NCI-H2029 treated with DMSO at 0.1 percent for 48 hours (cell line): ENCODE measurements around the gene MND1.
"Not testable (repeated sequence)": the region's sequence is repeated elsewhere in the genome, so short reads cannot be mapped to it uniquely, and the experiment has no call there.

Experiments used
- DNase-seq: peaks from one replicate; lab custom pipeline; 2025; lab: John Stamatoyannopoulos, UW

Gene MND1

GRCh38 chr4:153440475-153440874, 96.0 kb downstream of the MND1 start:
- DNase-seq = no peak

GRCh38 chr4:153447175-153447905, 102.9 kb downstream of the MND1 start:
- no peak for DNase-seq

- DNase-seq = no peak
These were observed 103.7 kb downstream of the MND1 start for GRCh38 chr4:153448003-153448731.

DNA sequence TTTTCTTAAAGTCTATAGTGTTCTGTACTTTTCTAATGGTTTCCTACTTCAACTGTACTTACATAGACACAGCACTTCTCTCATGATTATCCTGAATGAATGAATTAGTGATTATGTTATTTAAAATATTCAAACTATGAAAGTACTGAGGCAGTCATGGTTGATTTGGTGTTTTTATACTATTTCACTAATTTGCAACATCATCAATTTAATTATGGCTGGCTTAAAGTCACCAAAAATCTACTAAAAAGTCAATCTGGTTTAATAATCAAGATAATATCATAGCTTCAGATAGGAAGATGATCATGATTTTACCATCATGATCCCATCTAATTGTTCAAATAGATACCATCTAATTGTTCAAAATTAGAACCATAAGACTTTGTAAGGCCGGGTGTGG, 104.8 kb downstream of the MND1 start:
- no peak for DNase-seq

DNA sequence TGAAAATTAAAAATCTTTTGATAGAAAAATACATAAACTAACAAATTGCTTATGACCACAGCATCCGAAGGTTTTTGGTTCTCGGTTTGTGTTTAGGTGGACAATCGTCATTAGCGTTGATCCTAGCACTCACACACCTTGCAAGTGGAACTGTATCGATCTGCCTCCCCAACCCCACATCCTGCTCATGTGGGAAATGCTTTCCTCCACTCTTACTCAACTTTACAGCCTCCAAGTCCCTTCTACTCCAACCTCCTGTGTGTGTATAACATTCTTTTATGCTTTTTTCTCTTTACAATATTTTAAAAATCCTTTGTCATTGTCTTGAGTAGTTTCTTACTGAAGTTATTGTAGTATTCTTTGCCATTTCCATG, 106.0 kb downstream of the MND1 start:
- DNase-seq = no peak

DNA sequence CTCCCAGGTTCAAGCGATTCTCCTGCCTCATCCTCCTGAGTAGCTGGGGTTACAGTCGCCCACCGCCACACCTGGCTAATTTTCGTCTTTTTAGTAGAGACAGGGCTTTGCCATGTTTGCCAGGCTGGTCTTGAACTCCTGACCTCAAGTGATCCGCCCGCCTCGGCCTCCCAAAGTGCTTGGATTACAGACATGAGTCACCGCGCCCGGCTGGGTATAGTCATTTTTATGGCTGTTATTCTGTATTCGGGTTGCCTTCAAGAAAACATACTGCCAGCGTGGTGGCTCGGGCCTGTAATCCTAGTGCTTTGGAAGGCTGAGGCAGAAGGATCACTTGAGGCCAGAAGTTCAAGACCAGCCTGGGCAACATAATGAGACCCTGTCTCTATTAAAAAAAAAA, 106.7 kb downstream of the MND1 start:
- not testable (repeated sequence) for DNase-seq

DNA sequence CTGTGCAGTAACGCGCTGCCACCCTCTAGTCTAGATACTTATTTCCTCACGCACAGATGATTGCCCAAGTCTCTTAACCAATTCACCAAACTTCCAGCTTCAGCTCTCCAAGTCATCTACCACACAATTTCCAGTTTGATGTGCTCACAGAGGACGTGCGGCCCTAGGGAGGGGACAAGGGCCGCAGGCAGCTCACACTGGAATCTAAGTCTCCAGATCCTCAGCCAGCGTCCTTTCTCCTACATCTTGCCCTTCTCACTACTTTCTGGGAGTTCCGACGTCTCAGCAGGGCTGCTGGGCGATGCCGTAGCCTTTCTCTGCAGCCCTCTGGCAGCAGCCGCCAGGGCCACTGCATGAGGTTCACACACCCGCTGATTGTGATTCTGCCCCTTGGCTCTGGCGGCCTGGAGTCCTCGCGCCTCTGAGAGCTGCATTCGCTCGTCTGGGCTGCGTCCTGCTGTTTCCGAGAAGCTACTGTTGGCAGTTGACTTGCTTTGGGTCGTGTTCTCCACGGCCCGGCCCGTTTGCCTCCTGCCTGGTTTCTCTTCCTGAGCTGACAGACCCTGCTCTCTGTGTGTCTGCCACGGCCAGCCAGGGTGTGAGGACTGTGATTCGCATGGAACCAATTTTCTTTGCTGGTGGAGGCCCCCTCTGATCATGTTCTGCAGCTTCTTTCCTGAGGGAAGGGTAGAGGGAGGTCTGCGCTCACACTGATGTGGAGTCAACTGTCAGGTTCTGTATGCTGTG, 107.6 kb downstream of the MND1 start:
- DNase-seq = no peak

GRCh38 chr4:153452658-153453378, 108.3 kb downstream of the MND1 start:
- DNase-seq = no peak

GRCh38 chr4:153453402-153453801, 108.9 kb downstream of the MND1 start:
- no peak for DNase-seq

GRCh38 chr4:153458969-153459368, 114.5 kb downstream of the MND1 start:
- DNase-seq = no peak

DNA sequence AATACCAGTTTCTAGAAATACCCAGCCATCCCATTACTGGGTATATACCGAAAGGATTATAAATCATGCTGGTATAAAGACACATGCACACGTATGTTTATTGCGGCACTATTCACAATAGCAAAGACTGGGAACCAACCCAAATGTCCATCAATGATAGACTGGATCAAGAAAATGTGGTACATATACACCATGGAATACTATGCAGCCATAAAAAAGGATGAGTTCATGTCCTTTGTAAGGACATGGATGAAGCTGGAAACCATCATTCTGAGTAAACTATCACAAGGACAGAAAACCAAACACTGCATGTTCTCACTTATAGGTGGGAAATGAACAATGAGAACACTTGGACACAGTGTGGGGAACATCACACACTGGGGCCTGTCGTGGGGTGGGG, 117.1 kb downstream of the MND1 start:
- not testable (repeated sequence) for DNase-seq

GRCh38 chr4:153464068-153464467, 119.6 kb downstream of the MND1 start:
- DNase-seq = no peak
